Measurements from ENCODE around the gene TMEM243. TPM values are rescaled to one million over a fixed set of nuclear protein-coding genes. Genes with fewer than 3 reads are reported as not detected.

The TMEM243 gene
- total and polyA plus RNA-seq, 2 of the 13 experiments (the other 11 are each of a cell fraction or from before 2014, with no cell fraction given), result 25.1 to 31.2 TPM

- BruUV-seq (replicated peaks), result TSS peak; percentile 39
These were observed 1.4 kb downstream of the TMEM243 start for GRCh38 chr7:87217983-87218653.

GRCh38 chr7:87216701-87217508 lies 2.6 kb downstream of the TMEM243 start:
- Histone ChIP-seq H2AFZ (ENCODE audit: low read length) (no peak overlapping the region), H3K79me2 (ENCODE audit: insufficient read depth, low read length) (peaks cover 15% of the 10 kb centered on the region), H4K20me1 (ENCODE audit: insufficient read depth, low read length) (no peaks in the 10 kb centered on the region; the same call in 1 of the 2 replicates), H3K27me3 (ENCODE audit: control insufficient read depth in 1 of 2, insufficient read depth in 2 of 2, low read length in 2 of 2) (peaks cover 0 to 2% of the 10 kb centered on the region in 2 experiments; a peak in 1 of 5 replicates), H3K36me3 (replicated peaks in 1 of 2; ENCODE audit: control insufficient read depth in 1 of 2, insufficient read depth in 2 of 2, low read length in 2 of 2) (peaks cover 0 to 4% of the 10 kb centered on the region in 2 experiments; a peak in 1 of 5 replicates), H3K9me3 (ENCODE audit: low read length) (no peaks in the 10 kb centered on the region), H3K4me1 (ENCODE audit: insufficient read depth, low read length) (peaks cover 41% of the 10 kb centered on the region), H3K9ac (ENCODE audit: insufficient read depth, low read depth, low read length) (no peak overlapping the region), H3K4me3 (replicated peaks in 1 of 3; ENCODE audit: insufficient read depth in 1 of 3, low read depth in 2 of 3, low read length in 3 of 3) (no peak overlapping the region), H3K27ac (ENCODE audit: extremely low read length, insufficient read depth, low read length) (no peak overlapping the region), H3K4me2 (ENCODE audit: low read depth, low read length) (no peak overlapping the region; the same call in 1 of the 2 replicates)
- ATAC-seq, result no peak
- in situ Hi-C loops (cut with HindIII; ENCODE audit: extremely low pct_ligation_motif_present, low pct_unique_long_range_greater_than_20kb) (no loop called here), intact Hi-C loops (cut with micrococcal nuclease; ENCODE audit: unreplicated experiment) (no loop called here)
- 92% methylated on average over 5 of the region's 5 CpGs for WGBS (ENCODE audit: low lambda C conversion rate)
- no peak for FAIRE-seq
- ChIA-PET CTCF (ENCODE audit: low intra/inter-chr PET ratio, low total read pairs) (no interaction called here), POLR2A (interaction anchor here (1.5 kb wide), 1 partner anchor 248 kb away, joined by 3 read pairs; no protein-coding TSS in a partner anchor)
- DNase-seq (ENCODE audit: low spot score), result no peak
- BruUV-seq (replicated peaks), result no TSS peak
- TF ChIP-seq SRSF4 (IDR thresholded peaks at IDR 0.05; ENCODE audit: low read depth, low read length, poor library complexity, severe bottlenecking) (no peak), WIZ (CRISPR knock-in tag; IDR thresholded peaks at IDR 0.05) (no peak), ELF1 (CRISPR knock-in tag; IDR thresholded peaks at IDR 0.05) (no peak), THYN1 (CRISPR knock-in tag; IDR thresholded peaks at IDR 0.05; ENCODE audit: borderline replicate concordance, low read depth) (no peak), MZF1 (CRISPR knock-in tag; IDR thresholded peaks at IDR 0.05; ENCODE audit: borderline replicate concordance) (no peak), SRSF1 (optimal IDR thresholded peaks at IDR 0.05; ENCODE audit: low read depth, low read length) (no peak), ZNF597 (CRISPR knock-in tag; IDR thresholded peaks at IDR 0.05) (no peak), ZBTB38 (CRISPR knock-in tag; IDR thresholded peaks at IDR 0.05) (no peak), ZNF564 (CRISPR knock-in tag; IDR thresholded peaks at IDR 0.05) (no peak), FOXK1 (CRISPR knock-in tag; IDR thresholded peaks at IDR 0.05; ENCODE audit: borderline replicate concordance, low read depth) (no peak), YY1 (IDR thresholded peaks at IDR 0.05; ENCODE audit: insufficient read depth, insufficient replicate concordance, low read depth, low read length) (no peak), CBX1 (IDR thresholded peaks at IDR 0.05; ENCODE audit: low read depth) (no peak), ZNF484 (CRISPR knock-in tag; IDR thresholded peaks at IDR 0.05; ENCODE audit: borderline replicate concordance, low read depth) (no peak), XBP1 (CRISPR knock-in tag; IDR thresholded peaks at IDR 0.05) (no peak), ZKSCAN1 (IDR thresholded peaks at IDR 0.05; ENCODE audit: low read length) (no peak)

More at GRCh38 chr7:87217983-87218653, 1.4 kb downstream of the TMEM243 start:
- H3K36me3 ChIP-seq (replicated peaks in 1 of 2; ENCODE audit: control insufficient read depth in 1 of 2, insufficient read depth in 2 of 2, low read length in 2 of 2), result no peaks in the 10 kb centered on the region
- peaks cover 0 to 9% of the 10 kb centered on the region in 2 experiments; a peak in 2 of 5 replicates for H3K27me3 ChIP-seq (ENCODE audit: control insufficient read depth in 1 of 2, insufficient read depth in 2 of 2, low read length in 2 of 2)
- H3K79me2 ChIP-seq (ENCODE audit: insufficient read depth, low read length), result peaks cover 13% of the 10 kb centered on the region
- no peak overlapping the region for H3K27ac ChIP-seq (ENCODE audit: extremely low read length, insufficient read depth, low read length)
- H3K9ac ChIP-seq (ENCODE audit: insufficient read depth, low read depth, low read length), result no peak overlapping the region
- H3K4me2 ChIP-seq (ENCODE audit: low read depth, low read length), result peak overlapping the region; percentile 90
- peak overlapping the region in 1 of 3 experiments; percentile 82; a peak in 2 of 6 replicates for H3K4me3 ChIP-seq (replicated peaks in 1 of 3; ENCODE audit: insufficient read depth in 1 of 3, low read depth in 2 of 3, low read length in 3 of 3)
- ChIA-PET POLR2A (interaction anchor here (1.5 to 1.6 kb wide), 2 partner anchors 66 to 247 kb away, joined by 3 to 10 read pairs; partner anchors contain the start of gene DMTF1), CTCF (ENCODE audit: low intra/inter-chr PET ratio, low total read pairs) (no interaction called here)
- H2AFZ ChIP-seq (ENCODE audit: low read length), result no peak overlapping the region
- no peaks in the 10 kb centered on the region for H3K9me3 ChIP-seq (ENCODE audit: low read length)
- peaks cover 41% of the 10 kb centered on the region for H3K4me1 ChIP-seq (ENCODE audit: insufficient read depth, low read length)
- ATAC-seq (no peak), FAIRE-seq (no peak), DNase-seq (ENCODE audit: low spot score) (no peak)
- no peaks in the 10 kb centered on the region; the same call in 1 of the 2 replicates for H4K20me1 ChIP-seq (ENCODE audit: insufficient read depth, low read length)
- WGBS (ENCODE audit: low lambda C conversion rate), result 74% methylated on average over 9 of the region's 9 CpGs
- intact Hi-C loops (cut with micrococcal nuclease; ENCODE audit: unreplicated experiment), result no loop called here
- TF ChIP-seq ZNF598 (CRISPR knock-in tag; IDR thresholded peaks at IDR 0.05; ENCODE audit: borderline replicate concordance) (no peak), HNF4A (CRISPR knock-in tag; IDR thresholded peaks at IDR 0.05) (peak; percentile 9; the same call in 1 of the 2 replicates)
- in situ Hi-C loops (cut with HindIII; ENCODE audit: extremely low pct_ligation_motif_present, low pct_unique_long_range_greater_than_20kb), result no loop called here
